ENCODE measurements around the gene HSPB6. TPM values are rescaled to one million over a fixed set of nuclear protein-coding genes. Genes with fewer than 3 reads are reported as not detected.

Gene HSPB6
- total RNA-seq, 2 donors from 2014 or later: 35.0 to 117 TPM

DNA sequence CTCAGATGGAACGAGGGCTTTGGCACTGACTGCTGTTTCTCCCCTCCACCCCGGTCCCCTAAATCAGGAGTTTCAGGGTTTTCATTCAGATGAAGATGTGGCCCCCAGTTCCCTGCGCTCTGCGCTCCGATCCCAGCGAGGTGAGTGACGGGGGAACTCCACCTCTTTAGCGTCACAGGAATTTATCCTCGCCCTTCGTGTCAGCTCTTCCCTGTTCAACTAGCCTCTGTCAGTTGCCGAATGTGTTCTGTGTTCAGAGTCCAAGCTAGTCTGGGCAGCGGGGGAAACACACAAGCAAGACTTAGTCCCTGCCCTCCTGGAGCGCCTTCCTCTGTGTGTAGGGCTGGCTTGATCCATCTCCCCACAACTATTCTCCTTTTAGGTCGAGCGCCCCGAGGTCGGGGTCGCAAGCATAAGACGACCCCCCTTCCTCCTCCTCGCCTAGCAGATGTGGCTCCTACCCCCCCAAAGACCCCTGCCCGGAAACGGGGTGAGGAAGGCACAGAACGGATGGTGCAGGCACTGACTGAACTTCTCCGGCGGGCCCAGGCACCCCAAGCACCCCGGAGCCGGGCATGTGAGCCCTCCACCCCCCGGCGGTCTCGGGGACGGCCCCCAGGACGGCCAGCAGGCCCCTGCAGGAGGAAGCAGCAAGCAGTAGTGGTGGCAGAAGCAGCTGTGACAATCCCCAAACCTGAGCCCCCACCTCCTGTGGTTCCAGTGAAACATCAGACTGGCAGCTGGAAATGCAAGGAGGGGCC, 37.2 kb downstream of the HSPB6 start:
- no peak for DNase-seq
- intact Hi-C loops (cut with DNase I): loop anchor here (10.0 kb wide), 1 partner anchor 165 kb away; no protein-coding TSS in a partner anchor

DNA sequence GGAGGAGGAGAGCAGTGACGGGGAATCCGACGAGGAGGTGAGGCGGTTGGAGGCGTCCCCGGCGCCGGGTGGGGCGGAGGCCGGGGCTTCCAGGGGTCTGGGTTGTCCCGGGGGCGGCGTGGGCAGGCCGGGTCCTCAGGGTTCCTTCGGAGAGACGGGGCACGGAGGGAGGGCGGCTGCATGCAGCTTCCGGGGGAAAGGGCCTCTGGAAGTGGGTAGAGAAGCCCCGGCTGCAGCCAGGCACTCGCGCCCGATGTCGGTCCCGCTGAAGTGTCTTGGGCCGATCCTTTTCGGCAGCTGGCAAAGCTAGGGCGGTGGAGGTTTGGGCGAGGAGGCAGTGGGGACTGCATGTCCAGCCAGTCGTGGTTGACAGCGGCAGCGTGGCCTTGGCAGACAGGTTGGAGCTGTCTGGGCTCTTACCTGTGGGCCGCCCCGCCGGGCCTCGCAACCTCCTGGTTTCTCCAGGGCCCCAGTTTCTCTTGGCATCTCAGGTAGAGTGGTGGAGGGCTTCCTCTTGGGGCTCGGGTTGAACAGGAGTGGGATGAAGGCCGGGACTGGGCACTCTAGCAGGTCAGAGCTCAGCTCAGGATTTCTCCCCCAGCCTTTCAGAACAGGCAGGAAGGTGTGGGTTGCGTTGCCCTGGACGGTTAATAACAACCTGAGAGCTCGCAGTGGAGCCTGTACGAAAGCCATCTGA, 38.3 kb downstream of the HSPB6 start:
- peak in 1 of 3 donors; percentile 36 for TF ChIP-seq POLR2A (IDR thresholded peaks at IDR 0.05)
- TF ChIP-seq CTCF (IDR thresholded peaks at IDR 0.05): no peak
- 1 to 3% methylated on average over 14 to 42 of the region's 42 CpGs for WGBS, 2 donors

More for the DNA sequence above, 37.2 kb downstream of the HSPB6 start:
- H3K27ac ChIP-seq: no peak overlapping the region
- H3K27me3 ChIP-seq: no peaks in the 10 kb centered on the region
- H3K9me3 ChIP-seq: no peaks in the 10 kb centered on the region
- 73 to 77% methylated on average over 21 to 32 of the region's 32 CpGs for WGBS, 2 donors
- TF ChIP-seq POLR2A (IDR thresholded peaks at IDR 0.05) (no peak), CTCF (IDR thresholded peaks at IDR 0.05) (no peak)
- H3K4me1 ChIP-seq: peaks cover 34% of the 10 kb centered on the region
- peaks cover 13 to 18% of the 10 kb centered on the region in 2 donors for H3K36me3 ChIP-seq (replicated peaks in 1 of 2; ENCODE audit: insufficient read depth in 1 of 2, low read depth in 2 of 2)
- ATAC-seq: no peak
- no peak overlapping the region for H3K4me3 ChIP-seq

DNA sequence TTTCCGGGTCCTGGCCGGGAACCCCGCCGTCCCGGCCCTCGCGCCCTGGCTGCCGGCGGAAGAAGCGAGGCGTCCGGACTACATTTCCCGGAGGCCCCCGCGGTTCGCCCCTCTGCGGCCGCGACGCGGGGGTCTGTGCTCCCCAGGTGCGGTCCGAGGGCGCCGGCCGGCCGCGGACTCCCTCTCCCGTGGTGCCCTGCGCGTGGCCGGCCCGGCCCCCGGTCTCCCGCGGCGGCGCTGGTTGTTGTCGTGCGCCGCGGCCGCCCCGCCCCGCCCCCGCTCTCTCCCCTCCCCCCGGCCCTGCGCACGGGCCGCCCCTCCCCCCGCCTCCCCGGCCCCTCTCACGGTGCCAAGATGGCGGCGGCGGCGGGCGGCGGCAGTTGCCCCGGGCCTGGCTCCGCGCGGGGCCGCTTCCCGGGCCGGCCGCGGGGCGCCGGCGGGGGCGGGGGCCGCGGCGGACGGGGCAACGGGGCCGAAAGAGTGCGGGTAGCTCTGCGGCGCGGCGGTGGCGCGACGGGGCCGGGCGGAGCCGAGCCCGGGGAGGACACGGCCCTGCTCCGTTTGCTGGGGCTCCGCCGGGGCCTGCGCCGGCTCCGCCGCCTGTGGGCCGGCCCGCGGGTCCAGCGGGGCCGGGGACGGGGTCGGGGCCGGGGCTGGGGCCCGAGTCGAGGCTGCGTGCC, 39.0 kb downstream of the HSPB6 start, which contains the start of gene KMT2B:
Gene KMT2B, plus strand, starts transcription at position 339 of the 680 bp plus-strand sequence. Its CDS starts 16 bp downstream, at position 355.
- intact Hi-C loops (cut with DNase I): loop anchor here (10.0 kb wide), 1 partner anchor 163 kb away; no protein-coding TSS in a partner anchor
- 1% methylated on average over 30 of the region's 109 CpGs; no CpG with 5 or more reads in 1 of the 2 donors for WGBS, 2 donors
- Histone ChIP-seq H3K36me3 (replicated peaks in 1 of 2; ENCODE audit: insufficient read depth in 1 of 2, low read depth in 2 of 2) (peaks cover 4 to 5% of the 10 kb centered on the region in 2 donors), H3K9me3 (no peaks in the 10 kb centered on the region), H3K4me1 (peaks cover 34% of the 10 kb centered on the region), H3K27ac (peak within 1 kb of the TSS; percentile 68 to 91 (median 88)), H3K4me3 (peak within 1 kb of the TSS; percentile 45 to 88), H3K27me3 (no peaks in the 10 kb centered on the region)
- DNase-seq: no peak
- peak; percentile 74 for ATAC-seq
- TF ChIP-seq CTCF (IDR thresholded peaks at IDR 0.05) (peak in 1 of 7 experiments; percentile 22), POLR2A (IDR thresholded peaks at IDR 0.05) (no peak)

More for the DNA sequence above, 38.3 kb downstream of the HSPB6 start:
- ATAC-seq (no peak), DNase-seq (peak; percentile 55 to 63 (median 58))
- H3K27me3 ChIP-seq: no peaks in the 10 kb centered on the region
- H3K4me1 ChIP-seq: peaks cover 34% of the 10 kb centered on the region
- peak overlapping the region; percentile 45 to 88 for H3K4me3 ChIP-seq
- peak overlapping the region; percentile 62 to 90 (median 80) for H3K27ac ChIP-seq
- peaks cover 4 to 12% of the 10 kb centered on the region in 2 donors for H3K36me3 ChIP-seq (replicated peaks in 1 of 2; ENCODE audit: insufficient read depth in 1 of 2, low read depth in 2 of 2)
- intact Hi-C loops (cut with DNase I): loop anchor here (10.0 kb wide), 1 partner anchor 164 kb away; no protein-coding TSS in a partner anchor
- no peaks in the 10 kb centered on the region for H3K9me3 ChIP-seq

DNA sequence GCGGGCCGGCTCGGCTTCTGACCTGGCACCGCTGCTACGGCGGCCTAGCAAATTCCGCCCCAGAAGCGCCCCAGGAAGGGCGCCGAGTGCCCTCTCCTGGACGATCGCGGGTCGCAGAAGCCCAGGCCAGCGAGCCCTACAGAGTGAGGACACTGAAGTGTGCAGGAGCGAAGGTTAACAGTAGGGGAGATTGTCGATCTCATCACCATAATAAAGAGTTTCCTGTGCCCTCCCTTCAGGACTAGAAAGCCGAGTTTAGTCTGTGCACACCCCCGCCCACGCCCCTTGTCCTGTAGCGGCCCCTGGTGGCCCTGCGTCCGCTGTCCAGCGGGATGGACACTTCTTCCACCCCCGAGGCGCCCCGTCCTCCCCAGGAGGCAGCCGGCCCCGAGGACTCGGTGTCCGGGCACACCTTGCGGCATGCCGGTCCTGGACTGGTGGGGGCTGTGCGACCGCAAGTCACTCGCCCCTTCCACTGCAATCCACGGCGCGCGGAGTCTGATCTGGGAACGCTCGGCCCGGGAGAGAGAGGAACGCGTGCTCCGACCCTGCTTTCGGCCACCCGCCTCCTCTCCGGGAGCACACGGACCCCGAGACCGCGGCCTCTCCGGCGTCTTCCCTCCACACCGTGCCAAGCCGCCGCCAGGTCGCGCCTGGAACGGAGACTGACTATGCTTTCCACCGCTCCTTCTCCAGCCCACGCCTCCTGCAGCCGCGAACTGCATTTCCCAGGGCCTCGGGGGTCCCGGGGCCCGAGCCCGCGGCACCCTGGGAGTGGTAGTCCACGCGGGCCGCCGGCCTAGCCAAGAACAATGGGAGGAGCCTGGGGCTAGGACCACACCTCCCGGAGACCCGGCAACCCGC, 39.8 kb downstream of the HSPB6 start:
- Histone ChIP-seq H3K4me3 (peak overlapping the region; percentile 26 to 50), H3K9me3 (no peaks in the 10 kb centered on the region), H3K27me3 (no peaks in the 10 kb centered on the region), H3K4me1 (peaks cover 34% of the 10 kb centered on the region), H3K27ac (peak overlapping the region; percentile 68 to 91 (median 88)), H3K36me3 (replicated peaks in 1 of 2; ENCODE audit: insufficient read depth in 1 of 2, low read depth in 2 of 2) (peaks cover 2 to 4% of the 10 kb centered on the region in 2 donors)
- peak; percentile 89 for ATAC-seq
- peak; percentile 96 to 98 (median 98) for DNase-seq
- TF ChIP-seq CTCF (IDR thresholded peaks at IDR 0.05) (peak; percentile 85 to 99 (median 93)), POLR2A (IDR thresholded peaks at IDR 0.05) (peak in 1 of 3 donors; percentile 25)
- WGBS, 2 donors: 0% methylated on average over 10 to 74 of the region's 77 CpGs
- intact Hi-C loops (cut with DNase I): loop anchor here (10.0 kb wide), 1 partner anchor 162 kb away; no protein-coding TSS in a partner anchor
